Natural killer cell (primary cell): ENCODE measurements around the gene C6orf62. TPM values are rescaled to one million over a fixed set of nuclear protein-coding genes. Genes with fewer than 3 reads are reported as not detected.
"Not testable (repeated sequence)": the region's sequence is repeated elsewhere in the genome, so short reads cannot be mapped to it uniquely, and the experiment has no call there.

Experiments used
- ATAC-seq, 3 donors: fragments of 150-1000 bp in 2 of 3; fragments of 200-7000 bp in 1 of 3; cut with Tn5 transposase; 1 replicate in 1 of 3; 2 replicates in 2 of 3; pipeline ENCODE4 v1.10.0; 2021; ENCODE audit warnings: mild to moderate bottlenecking in 2 of 3, moderate library complexity in 2 of 3
- DNase-seq, 2 donors: peaks; one replicate each; pipeline versions ENCODE4 v3.0.0 to v3.0.0-alpha.2; 2013 to 2021; ENCODE audit warnings: mixed read lengths in 1 of 2
- H3K27ac ChIP-seq: one replicate; pipeline ENCODE4 v1.5.1; 2013; ENCODE audit warnings: mild to moderate bottlenecking, low read length
- H3K27me3 ChIP-seq: one replicate; pipeline ENCODE4 v1.6.1; 2013; ENCODE audit warnings: low read length; ENCODE audit not compliant: control insufficient read depth, insufficient read depth
- H3K36me3 ChIP-seq: one replicate; pipeline ENCODE4 v1.6.1; 2013; ENCODE audit warnings: low read length; ENCODE audit not compliant: control insufficient read depth, insufficient read depth
- H3K4me1 ChIP-seq: one replicate; pipeline ENCODE4 v1.6.1; 2013; ENCODE audit warnings: low read length; ENCODE audit not compliant: control insufficient read depth, insufficient read depth
- H3K4me3 ChIP-seq: one replicate; pipeline ENCODE4 v1.5.1; 2013; ENCODE audit warnings: low read length
- H3K9me3 ChIP-seq: one replicate; pipeline ENCODE4 v1.6.1; 2013; ENCODE audit warnings: low read length; ENCODE audit not compliant: control insufficient read depth, insufficient read depth
- H3K27ac Mint-ChIP-seq, 2 donors: one replicate each; pipeline ENCODE4 v1.8.0; 2022; ENCODE audit warnings: mild to moderate bottlenecking in 2 of 2, mixed read lengths in 2 of 2, moderate library complexity in 1 of 2
- H3K27me3 Mint-ChIP-seq, 2 donors: one replicate each; pipeline ENCODE4 v1.8.0; 2022; ENCODE audit warnings: low read depth in 2 of 2, mixed read lengths in 2 of 2
- H3K36me3 Mint-ChIP-seq: one replicate; pipeline ENCODE4 v1.8.0; 2022; ENCODE audit warnings: mixed read lengths
- H3K4me1 Mint-ChIP-seq, 2 donors: one replicate each; pipeline ENCODE4 v1.8.0; 2022; ENCODE audit warnings: mixed read lengths in 2 of 2
- H3K4me3 Mint-ChIP-seq: one replicate; pipeline ENCODE4 v1.8.0; 2022; ENCODE audit warnings: mild to moderate bottlenecking, moderate library complexity, mixed read lengths
- H3K9me3 Mint-ChIP-seq, 2 donors: one replicate each; pipeline ENCODE4 v1.8.0; 2022; ENCODE audit warnings: mixed read lengths in 2 of 2
- CTCF ChIP-seq: fragments of 200-600 bp; IDR thresholded peaks from one replicate; pipeline ENCODE4 v1.8.0; 2022; ENCODE audit warnings: antibody characterized with exemption
- WGBS: methylation state at CpG from one replicate; pipeline ENCODE4 v1.1.7; 2013; ENCODE audit warnings: missing lambda C conversion rate; ENCODE audit not compliant: insufficient coverage; 5-methylcytosine and 5-hydroxymethylcytosine counted together
- intact Hi-C: fragments of 100-400 bp; cut with micrococcal nuclease; formaldehyde crosslinking; loops from one replicate; pipeline ENCODE4 v1.14.2; 2022
- total RNA-seq, 4 donors: library from RNA; stranded (reverse); fragments of 120-200 nt in 1 of 4; gene quantifications; one replicate each; pipeline versions ENCODE4 v1.2.3 to v1.2.4, GENCODE V29; 2013 to 2022

C6orf62 gene
- total RNA-seq, 3 donors from 2014 or later (not counting 1 experiment from before 2014, with no cell fraction given): 129 to 163 (median 130) TPM

- Mint-ChIP-seq H3K27me3 (peaks cover 7 to 12% of the 10 kb centered on the region in 2 donors), H3K36me3 (no peaks in the 10 kb centered on the region), H3K4me1 (no peaks in the 10 kb centered on the region), H3K4me3 (no peak overlapping the region), H3K27ac (no peak overlapping the region), H3K9me3 (no peaks in the 10 kb centered on the region)
- intact Hi-C loops: no loop called here
- no peak overlapping the region for H3K4me3 ChIP-seq
- H3K4me1 ChIP-seq: no peaks in the 10 kb centered on the region
- H3K36me3 ChIP-seq: no peaks in the 10 kb centered on the region
- TF ChIP-seq CTCF: no peak
- 83% methylated on average over 5 of the region's 5 CpGs for WGBS
- H3K27ac ChIP-seq: no peak overlapping the region
- no peak for ATAC-seq
- DNase-seq: no peak
- no peaks in the 10 kb centered on the region for H3K9me3 ChIP-seq
- no peaks in the 10 kb centered on the region for H3K27me3 ChIP-seq
Measured at GRCh38 chr6:24742216-24742738, 23.3 kb upstream of the C6orf62 start.

GRCh38 chr6:24740861-24741260, 21.9 kb upstream of the C6orf62 start:
- Mint-ChIP-seq H3K4me1 (no peaks in the 10 kb centered on the region), H3K36me3 (no peaks in the 10 kb centered on the region), H3K4me3 (no peak overlapping the region), H3K27ac (no peak overlapping the region), H3K9me3 (no peaks in the 10 kb centered on the region), H3K27me3 (peaks cover 11 to 18% of the 10 kb centered on the region in 2 donors)
- DNase-seq (no peak), ATAC-seq (no peak)
- intact Hi-C loops: no loop called here
- Histone ChIP-seq H3K4me1 (no peaks in the 10 kb centered on the region), H3K27me3 (no peaks in the 10 kb centered on the region), H3K36me3 (no peaks in the 10 kb centered on the region), H3K27ac (no peak overlapping the region), H3K4me3 (no peak overlapping the region), H3K9me3 (no peaks in the 10 kb centered on the region)
- TF ChIP-seq CTCF: no peak

GRCh38 chr6:24738741-24739140, 19.8 kb upstream of the C6orf62 start:
- 98% methylated on average over 3 of the region's 3 CpGs for WGBS
- Histone ChIP-seq H3K36me3 (no peaks in the 10 kb centered on the region), H3K27ac (no peak overlapping the region), H3K27me3 (no peaks in the 10 kb centered on the region), H3K4me3 (no peak overlapping the region), H3K4me1 (no peaks in the 10 kb centered on the region), H3K9me3 (no peaks in the 10 kb centered on the region)
- DNase-seq (no peak), ATAC-seq (no peak)
- Mint-ChIP-seq H3K27ac (no peak overlapping the region), H3K27me3 (peaks cover 18 to 38% of the 10 kb centered on the region in 2 donors), H3K4me1 (no peaks in the 10 kb centered on the region), H3K4me3 (no peak overlapping the region), H3K9me3 (no peaks in the 10 kb centered on the region), H3K36me3 (no peaks in the 10 kb centered on the region)
- intact Hi-C loops: no loop called here
- no peak for TF ChIP-seq CTCF

GRCh38 chr6:24734710-24735109, 15.8 kb upstream of the C6orf62 start:
- H3K27ac ChIP-seq, H3K9me3 Mint-ChIP-seq, H3K4me1 ChIP-seq, intact Hi-C loops, H3K4me3 Mint-ChIP-seq, ATAC-seq, H3K36me3 ChIP-seq, H3K36me3 Mint-ChIP-seq, H3K27me3 ChIP-seq, H3K4me3 ChIP-seq, H3K4me1 Mint-ChIP-seq, DNase-seq, H3K27ac Mint-ChIP-seq: not testable (repeated sequence)
- peaks cover 10% of the 10 kb centered on the region for H3K9me3 ChIP-seq
- WGBS: 99% methylated on average over 4 of the region's 4 CpGs
- peaks cover 20 to 36% of the 10 kb centered on the region in 2 donors for H3K27me3 Mint-ChIP-seq
